ENCODE measurements around the gene TMEM130.

- TF ChIP-seq CTCF (conservative IDR thresholded peaks at IDR 0.05 in 1 of 2, IDR thresholded peaks at IDR 0.05 in 1 of 2; ENCODE audit: low read depth in 1 of 2, low read length in 2 of 2) (no peak), EZH2 (IDR thresholded peaks at IDR 0.05; ENCODE audit: low read length, missing control alignments) (no peak)
Measured at GRCh38 chr7:98903246-98903645, 33.4 kb upstream of the TMEM130 start.
